LHCN-M2 (cell line): ENCODE measurements around the gene TBCD. TPM values are rescaled to one million over a fixed set of nuclear protein-coding genes. Genes with fewer than 3 reads are reported as not detected.
A peak's percentile ranks its signal among the peaks of the same experiment; 100 is the strongest.

ENCODE experiments used
- DNase-seq: peaks from one replicate; pipeline ENCODE4 v3.0.0-alpha.2; 2012; ENCODE audit warnings: low read depth
- total RNA-seq: library from RNA; depleted of rRNA; stranded (reverse); fragments of >200 nt; gene quantifications from 2 replicates; pipeline ENCODE4 v1.2.3, GENCODE V29; 2014

Gene TBCD
- total RNA-seq, 1 experiment from 2014 or later = 46.2 TPM

DNA sequence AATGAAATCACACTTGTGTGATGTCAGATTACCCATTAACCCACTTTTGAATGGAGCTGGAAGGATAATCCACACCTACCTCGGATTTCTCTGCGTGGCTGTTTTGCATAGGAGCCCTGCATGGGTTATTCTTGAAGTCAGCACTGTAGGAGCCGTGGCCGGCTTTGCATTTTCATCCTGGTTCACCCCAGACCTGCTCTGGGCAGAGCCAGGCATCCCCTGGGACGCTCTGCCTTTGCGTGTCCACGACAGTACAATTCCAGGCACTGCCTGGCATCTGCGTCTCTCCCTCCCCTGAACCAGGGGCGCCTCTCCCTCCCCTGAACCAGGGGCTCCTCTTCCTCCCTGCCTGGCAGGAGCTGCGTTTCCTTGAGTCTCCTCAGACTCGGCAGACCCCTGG lies 117.7 kb downstream of the TBCD start:
- DNase-seq = no peak

DNA sequence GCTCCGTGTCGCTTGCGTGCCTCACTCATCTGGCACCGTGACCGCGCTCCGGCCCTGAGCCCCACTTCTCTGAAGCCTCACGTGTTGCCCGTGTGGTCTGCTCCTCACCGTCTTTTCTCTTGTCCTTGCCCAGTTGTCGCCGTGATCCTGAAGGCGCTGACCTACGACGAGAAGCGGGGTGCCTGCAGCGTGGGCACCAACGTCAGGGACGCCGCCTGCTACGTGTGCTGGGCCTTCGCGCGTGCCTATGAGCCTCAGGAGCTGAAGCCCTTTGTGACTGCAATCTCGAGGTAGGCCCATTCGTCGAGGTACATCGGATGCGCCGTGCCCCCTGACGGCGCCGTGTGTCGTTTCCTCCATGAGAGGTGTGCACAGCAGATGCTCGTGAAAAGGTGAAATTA lies 118.2 kb downstream of the TBCD start:
- DNase-seq = no peak

DNA sequence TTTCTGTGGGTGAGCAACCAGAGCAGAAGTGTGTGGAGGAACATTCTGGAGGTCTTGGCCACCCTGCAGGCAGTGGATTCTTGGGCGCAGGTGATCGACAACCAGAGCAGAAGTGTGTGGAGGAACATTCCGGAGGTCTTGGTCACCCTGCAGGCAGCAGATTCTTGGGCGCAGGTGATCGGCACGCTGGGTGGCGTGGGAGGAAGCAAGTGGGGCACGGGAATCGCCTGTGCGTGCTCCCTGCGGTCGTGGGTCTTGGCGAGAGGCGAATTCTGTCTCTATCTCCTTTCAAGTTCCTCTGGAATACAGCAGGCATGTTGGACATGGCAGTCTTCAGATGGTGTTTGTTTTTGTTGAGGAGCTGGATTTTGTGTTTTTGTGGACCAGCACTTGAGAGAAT lies 118.7 kb downstream of the TBCD start:
- no peak for DNase-seq

DNA sequence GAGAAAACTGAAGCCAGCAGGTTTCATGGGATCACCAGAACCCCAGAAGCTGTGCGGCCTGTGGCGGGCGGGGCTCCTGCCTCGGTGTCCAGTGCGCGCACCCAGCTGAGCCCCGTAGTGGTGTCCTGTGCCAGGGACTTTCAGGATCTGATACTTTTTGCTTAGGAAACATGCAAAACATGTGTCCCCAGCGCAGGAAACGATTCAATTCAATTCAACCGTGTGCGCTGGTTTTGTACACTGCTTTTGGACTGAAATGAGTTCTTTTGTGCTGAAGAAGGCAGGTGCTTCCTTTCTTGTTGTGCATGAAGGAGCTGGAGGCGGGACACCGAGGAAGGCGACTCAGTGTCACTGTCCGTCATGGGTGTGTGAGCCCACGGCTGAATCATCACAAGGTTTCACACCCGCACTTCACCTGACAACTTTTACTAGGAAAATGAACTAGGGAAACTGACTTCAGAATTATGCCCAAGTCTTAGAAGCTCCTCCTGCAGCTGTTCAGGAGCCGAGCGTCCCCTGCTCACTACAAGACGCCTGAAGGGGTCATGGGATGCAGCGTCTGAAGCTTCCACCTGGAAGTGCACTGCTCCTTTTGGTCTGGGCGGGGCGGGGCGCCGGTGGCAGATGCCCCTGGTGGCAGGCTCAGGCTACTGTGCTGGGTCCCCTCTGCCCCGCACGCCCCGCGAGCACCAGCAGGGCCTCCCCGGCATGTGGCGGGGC lies 119.4 kb downstream of the TBCD start:
- no peak for DNase-seq

DNA sequence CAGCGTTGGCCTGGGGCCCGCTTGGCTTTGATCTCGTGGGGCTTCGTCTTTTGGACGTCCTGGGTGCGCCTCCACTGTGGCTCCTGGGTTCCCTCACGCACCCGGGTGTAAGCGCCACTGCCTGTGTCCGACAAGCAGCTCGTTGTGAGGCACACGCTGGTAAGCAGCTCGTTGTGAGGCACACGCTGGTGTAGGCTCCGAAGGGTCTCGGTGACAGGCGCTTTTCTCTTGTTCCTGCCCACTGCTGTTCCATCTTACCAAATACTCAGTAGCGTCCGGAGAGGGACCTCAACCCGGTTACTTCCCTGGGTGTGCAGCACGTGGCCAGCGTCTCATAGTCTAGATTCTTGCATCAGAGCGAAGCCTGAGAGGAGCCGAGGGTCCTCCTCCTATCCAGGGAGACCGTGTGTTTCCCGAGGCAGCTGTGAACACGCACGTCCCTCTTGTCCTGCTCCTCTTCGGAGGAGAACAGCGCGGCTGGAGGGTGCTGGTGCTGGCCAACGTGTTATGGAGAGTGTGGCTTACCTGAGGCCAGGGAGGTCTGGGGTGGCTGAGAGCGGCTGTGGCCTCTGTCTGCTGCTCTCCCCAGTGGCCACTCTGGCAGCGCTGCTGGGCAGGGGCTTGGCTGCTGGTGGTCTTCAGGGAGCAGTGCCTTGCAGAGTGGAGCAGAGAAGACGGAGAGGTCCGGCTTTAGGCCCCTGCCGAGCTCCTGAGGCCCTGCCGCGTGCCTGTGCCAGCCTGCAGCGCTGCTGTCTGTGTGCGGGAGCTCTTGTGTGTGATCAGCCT lies 120.1 kb downstream of the TBCD start:
- no peak for DNase-seq

DNA sequence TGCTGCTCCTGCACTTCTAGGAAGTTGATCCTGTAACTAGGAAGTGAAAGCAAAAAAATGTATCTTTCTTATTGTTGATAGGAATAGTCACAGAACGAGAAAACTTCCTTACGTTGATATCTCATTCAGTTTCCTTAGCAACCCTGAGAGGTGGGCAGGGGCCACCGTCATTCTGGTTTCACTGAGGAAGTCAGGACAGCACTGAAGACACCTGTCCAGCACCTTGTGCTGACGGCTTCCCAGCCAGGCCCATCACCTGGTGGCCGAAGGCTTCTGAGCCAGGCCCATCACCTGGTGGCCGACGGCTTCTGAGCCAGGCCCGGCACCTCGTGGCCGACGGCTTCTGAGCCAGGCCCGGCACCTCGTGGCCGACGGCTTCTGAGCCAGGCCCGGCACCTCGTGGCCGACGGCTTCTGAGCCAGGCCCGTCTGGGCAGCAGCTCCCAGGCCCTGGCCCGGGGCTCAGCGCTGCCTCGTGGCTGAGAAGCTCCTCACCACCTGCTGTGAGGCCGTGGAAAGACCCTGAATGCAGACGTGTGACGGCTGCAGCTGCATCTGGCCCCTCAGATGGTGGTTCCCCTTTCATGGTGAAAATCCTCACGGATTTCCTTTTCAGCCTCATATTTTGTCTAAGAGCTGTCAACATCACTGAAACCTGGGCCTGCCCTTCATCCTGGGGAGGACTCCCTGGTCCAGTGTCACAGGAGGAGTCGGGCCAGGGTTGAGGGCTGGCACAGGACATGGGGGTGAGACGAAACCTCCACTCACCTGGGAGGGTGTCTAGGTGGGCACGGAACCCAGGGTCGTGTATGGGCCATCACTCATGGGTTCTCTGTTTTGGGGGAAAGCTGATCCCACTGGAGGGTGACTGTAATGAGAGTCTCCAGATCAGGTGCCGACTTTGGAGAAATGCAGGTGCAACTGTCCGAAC lies 121.0 kb downstream of the TBCD start:
- no peak for DNase-seq

DNA sequence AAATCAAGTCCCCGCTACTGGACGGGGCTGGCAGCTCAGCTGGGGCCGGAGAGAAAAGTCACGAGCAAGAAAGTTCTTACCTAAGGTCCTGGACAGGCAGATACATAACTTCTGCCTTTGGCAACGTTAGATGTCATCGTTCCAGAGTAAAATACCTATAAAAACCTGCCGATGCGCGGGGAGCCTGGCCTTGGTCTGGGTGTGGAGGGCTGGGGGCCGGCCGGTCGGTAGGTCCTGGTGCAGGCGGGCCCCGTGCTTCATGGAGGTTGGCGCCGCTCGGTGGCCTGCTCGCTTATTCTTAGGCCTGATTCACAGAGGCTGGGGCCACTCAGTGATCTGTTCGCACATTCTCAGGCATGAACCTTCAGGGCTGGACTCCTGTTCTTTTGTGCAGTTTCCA lies 121.7 kb downstream of the TBCD start:
- no peak for DNase-seq

DNA sequence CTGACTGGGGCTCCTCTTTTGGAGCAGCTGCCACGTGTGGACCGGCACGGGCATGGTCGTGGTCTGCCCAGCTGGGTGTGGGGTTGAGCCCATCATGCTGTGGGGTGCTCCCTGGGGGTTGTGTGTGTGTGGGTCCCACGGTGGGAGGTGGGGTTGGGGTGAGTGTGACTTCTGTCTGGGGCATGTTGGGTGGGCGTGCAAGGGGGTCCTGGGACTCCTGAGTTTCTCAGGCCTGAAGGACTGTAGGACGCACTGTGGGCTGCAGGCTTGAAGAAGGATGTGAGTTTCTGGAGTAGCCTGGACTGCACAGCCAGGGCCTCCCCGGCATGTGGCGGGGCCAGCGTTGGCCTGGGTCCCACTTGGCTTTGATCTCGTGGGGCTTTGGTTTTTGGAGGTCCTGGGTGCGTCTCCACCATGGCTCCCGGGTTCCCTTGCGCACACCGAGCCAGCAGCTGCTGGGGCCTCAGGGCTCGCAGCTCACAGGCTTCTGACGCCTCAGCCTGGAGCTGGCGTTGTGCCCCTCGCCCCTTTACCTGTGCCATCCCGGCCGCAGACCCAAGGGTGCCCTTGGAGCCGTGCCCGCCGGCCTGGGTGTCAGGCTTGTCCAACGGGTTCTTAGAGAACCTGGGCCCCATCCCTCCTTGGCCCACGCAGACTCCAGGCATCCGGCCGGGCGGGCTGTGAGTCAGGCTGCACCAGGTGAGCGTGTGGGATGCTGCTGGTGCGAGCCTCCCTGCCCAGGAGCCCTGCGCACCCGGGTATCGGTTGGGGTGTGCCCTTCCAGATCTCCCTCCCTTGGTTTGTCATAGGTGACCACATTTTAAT lies 122.4 kb downstream of the TBCD start:
- no peak for DNase-seq

DNA sequence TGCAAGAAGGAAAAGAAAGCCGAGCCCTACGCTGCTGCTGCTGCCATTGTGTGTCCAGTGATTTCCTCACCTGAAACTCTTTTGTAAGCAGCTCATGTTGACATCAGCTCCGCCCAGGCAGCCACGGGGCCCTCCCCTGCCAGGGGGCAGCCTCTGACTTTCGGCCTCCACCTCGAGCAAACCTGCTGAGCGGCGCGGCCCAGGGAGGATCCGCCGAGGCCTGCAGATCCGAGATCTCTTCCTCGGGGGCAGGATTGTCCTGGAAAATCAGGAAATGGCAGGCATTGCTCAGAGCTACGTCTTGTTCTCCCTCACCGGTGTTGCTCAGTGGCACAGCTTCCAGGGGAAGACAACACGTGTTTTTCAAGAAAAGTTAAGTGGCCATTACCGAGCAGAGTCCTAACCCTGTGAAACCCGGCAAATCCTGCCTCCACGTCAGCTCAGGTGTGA lies 123.6 kb downstream of the TBCD start:
- DNase-seq = no peak

DNA sequence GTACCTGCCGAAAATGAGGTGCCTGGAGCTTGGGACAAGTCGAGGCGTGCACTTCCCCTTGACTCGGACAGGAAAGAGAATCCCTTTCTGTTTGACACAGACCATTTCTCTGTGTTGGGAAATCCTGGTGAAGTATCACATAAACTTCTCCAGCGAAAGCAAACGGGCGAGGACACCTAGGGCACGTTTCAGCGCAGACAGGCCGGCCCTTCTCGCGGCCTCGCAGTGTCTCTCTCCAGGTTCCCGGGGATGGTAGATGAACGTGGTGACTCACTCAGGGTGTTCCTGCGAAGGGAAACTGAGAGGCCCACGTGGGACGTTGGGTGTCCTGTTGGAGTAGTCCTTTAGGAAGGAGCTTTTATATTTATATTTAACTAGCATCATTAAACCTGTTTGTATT lies 124.3 kb downstream of the TBCD start:
- DNase-seq = peak; percentile 33

DNA sequence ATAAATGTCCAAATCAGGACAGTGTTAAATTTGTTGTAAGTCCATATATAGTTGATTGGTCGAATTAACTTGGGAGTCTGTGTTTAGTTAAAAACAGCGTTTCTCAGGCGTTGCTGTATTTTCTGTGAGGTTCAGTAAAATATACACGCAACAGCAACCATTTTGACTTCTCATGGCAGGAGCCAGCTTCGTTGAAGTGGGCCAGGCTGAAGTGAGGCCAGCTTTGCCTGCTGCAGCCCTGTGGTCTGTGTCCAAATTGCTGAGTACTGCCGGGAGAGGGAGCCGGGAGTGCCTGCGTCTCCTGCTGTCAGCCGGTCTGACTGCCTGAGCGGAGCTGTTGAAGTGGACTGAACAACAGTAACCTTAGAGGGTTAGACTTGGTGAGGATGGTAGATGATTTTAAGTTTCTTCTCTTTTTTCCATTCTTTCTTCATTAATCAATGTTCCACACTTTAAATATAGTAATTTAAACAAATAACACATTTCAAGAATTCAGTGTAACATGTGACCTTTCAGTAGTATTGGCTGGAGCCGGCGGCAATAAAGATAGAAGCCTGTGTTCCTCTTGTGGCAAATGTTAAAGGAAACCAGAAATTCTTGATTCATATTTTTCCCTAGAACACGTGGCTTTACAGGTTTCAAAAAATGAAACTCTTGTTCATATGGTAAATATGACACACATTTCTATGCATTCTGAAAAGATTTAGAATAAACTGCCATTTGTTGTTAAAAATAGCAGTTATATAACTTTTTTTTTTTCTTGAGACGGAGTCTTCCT lies 124.9 kb downstream of the TBCD start:
- peak; percentile 61 for DNase-seq

DNA sequence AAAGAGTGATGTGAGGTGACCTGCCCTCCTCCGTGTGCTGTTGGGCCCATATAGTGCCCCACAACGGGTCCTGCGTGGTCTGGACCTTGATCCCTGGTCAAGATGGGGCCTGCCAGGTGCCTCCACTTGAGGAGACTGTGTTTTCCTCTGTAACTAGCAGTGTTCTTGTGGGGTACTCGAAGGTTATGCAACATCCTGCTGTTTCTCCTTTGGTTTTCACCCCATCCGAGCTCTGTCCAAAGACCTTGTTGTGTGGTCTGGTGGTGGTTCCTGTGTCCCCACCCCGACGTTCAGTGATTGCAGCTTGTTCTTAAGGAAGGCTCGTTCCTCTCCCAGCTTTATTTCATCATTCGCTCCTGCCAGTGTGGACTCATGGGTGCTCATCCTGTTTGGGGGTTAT lies 126.7 kb downstream of the TBCD start:
- no peak for DNase-seq

DNA sequence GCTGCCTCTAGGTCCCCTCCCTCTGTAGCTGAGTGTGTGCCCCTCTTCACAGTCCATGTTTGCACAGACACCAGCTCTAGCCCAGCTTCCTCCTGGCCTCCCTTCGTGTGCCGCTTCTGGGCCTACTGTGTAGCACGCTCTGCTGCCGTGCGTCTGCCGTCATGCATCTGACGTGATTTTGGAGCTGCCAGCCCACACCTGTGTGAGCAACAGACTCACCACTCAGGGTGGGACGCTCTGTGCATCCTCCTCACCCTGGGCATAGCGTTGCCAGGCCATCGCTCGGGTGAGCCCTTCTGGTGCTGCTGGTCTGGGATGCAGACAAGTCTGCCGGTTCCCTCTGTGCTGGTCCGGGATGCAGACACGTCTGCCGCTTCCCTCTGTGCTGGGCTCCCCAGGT lies 127.4 kb downstream of the TBCD start:
- DNase-seq = no peak

DNA sequence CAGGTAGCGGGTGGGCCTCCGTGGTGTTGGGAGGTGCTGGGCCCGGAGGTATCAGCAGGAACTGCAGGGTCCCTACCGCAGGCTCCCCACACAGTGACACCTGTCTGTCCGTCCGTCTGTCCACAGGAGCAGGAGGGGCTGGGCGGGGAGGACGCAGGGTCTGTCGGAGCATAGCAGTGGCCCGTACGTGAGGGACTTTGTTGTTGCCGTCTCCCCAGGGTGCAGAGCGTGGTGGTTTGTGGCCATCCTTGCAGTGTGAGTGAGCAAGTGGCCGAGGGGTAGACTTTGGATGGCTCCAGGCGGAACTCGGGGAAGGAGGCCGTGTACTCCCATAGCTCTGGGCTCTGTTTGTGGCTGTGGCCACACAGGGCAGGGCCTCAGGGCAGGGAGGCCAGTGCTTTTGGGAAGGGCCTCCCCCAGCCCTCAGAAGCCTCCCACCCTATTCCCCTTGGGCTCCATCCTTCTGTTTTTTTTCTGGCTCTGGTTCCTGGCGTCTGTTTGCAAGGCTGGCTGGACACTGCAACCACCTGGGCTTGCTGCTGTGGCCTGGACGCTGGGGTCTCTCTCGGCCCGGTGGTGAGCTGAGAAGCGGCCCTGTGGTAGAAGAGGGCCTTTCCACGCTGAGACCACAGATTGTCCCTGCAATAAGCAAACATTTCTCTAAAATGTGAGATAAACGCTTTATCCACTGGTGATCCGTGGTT lies 128.9 kb downstream of the TBCD start:
- no peak for DNase-seq

DNA sequence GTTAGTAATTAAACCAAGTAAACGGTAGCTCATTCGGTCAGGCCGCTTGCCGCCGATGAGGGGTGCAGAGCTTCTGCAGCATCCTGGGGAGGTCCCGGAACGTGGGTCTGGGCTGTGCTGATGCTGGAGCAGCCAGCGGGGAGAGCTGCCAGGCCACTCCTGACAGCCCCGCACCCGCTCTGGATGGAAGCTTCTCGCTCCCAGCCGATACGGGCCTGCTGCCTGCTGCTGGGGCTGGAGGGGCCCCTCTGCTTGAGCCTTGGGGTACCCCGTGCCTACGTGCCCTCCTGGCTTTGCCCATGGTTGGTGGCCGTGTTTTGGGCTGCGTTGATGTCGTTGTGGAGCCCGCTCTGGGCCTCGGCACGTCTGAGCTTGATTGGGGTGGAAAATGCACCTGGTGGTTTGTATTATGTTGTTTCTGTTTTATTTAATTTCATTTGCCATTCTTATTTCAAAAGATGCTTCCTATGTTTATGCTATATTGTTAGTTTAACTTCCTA lies 129.5 kb downstream of the TBCD start:
- no peak for DNase-seq

DNA sequence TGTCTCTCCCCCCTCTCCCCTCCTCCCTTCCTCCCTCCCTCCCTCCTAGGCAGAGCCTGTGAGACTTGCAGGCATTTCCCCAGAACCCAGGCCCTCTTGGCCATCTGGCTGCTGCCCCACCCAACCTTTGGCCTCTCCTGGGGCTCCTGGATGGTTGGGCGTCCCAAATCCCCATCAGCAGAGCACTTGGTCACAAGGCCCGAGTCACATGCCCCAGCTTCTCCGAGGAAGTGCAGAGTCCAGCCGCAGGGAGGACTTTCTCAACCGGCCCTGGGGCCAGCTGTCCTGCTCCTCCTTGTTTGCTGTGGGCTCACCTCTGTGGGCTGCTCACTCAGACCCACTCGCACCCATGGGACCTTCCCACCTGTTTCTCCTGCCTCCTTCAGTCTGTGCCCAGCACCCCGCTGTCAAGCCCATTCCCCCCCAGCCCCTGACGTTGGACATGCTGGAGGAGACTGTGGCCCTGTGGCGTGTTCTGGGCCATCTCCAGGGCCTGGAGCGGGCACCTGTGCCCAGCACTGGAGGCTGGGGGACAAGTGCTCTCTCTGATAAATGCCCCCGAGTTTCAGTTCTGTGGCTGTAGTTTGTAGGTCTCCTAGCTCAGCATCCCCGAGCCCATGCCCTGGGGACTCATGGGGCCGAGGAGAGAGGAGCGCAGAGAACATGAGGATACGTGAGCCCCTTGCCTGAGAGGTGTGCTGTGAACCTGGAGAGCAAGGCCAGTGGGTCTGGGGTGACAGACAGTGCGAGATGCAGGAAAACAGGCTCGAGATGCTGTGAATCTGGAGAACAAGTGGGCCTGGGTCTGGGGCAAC lies 130.2 kb downstream of the TBCD start:
- DNase-seq = no peak

DNA sequence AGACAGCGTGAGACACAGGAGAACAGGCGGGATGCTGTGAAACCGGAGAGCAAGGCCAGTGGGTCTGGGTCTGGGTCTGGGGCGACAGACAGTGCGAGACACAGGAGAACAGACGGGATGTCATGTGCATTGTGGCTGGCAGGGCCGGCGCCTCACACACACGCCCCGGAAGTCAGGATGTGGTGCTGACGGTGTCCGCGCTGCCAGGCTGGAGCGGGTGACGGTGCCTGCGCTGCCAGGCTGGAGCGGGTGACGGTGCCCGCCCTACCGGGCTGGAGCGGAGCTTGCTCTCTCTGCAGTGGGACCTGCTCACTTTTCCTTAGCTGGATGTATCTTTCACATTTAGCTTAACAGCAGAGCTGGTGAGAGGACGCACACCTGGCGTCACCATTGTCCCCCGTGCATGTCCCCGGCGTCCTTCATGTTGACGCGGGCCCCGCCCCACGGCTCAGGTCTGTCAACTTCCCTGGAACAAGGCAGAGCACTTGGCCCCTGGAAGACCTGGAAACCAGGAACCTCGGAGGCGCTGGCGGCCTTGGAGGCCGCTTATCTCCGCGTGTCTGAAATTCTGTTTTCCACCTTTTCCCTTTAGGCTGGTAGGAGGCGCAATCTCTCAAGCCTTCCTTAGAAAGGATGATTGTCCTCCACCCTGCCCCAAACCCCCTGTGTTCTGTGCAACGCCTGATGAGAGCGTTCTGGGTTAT lies 131.0 kb downstream of the TBCD start:
- DNase-seq = no peak

DNA sequence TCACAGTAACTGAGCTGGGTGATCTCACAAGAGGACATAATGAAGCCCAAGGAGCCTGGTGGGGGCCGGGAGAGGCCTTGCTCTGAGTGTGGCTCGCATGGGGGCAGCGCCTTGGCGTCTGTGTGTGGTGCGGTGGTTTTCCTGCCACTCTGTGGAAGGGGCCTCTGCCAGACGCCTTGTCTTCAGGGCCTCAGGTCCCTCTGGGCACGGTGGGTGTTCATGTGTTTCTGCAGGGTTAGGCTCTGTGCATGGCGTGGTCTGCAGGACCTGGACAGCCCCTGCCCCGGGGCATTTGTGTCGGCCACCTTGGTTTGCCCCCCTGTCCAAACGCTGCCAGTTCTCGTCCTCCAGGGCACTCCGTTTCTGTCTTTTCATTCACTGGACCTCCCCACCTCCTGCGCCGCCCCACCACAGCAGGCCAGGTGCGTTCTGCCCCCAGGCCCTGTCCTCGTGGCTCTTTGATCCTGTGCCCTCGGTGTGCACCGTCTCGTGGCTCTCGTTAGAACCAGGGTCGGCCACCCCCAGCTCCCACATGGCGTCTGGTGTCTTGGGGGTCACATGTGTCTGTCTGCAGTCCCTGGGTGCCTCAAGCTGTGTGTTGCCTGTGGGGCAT lies 131.7 kb downstream of the TBCD start:
- no peak for DNase-seq
